ENCODE measurements around the gene KRT15. TPM values are rescaled to one million over a fixed set of nuclear protein-coding genes. Genes with fewer than 3 reads are reported as not detected.

KRT15 gene
- total and polyA plus RNA-seq, 9 of the 15 experiments (the other 6 are each of a cell fraction or from before 2014, with no cell fraction given): 0.28 to 4.4 (median 0.56) TPM

- TF ChIP-seq MEF2A (IDR thresholded peaks at IDR 0.05; ENCODE audit: control insufficient read depth, low read depth, low read length): no peak
- no peak for TF ChIP-seq MLX (CRISPR knock-in tag; conservative IDR thresholded peaks at IDR 0.05)
- peak; percentile 70; the same call in 1 of the 2 replicates for TF ChIP-seq MTA3 (IDR thresholded peaks at IDR 0.05; ENCODE audit: borderline replicate concordance)
- no peak for TF ChIP-seq ETV6 (IDR thresholded peaks at IDR 0.05; ENCODE audit: borderline replicate concordance in 1 of 2, low read depth in 2 of 2, low read length in 1 of 2)
- no peak for TF ChIP-seq ETV6 (CRISPR knock-in tag; IDR thresholded peaks at IDR 0.05; ENCODE audit: borderline replicate concordance)
- no peak for TF ChIP-seq GTF2B (IDR thresholded peaks at IDR 0.05; ENCODE audit: extremely low read depth, insufficient read length)
- peak; percentile 42 for TF ChIP-seq CHD4 (IDR thresholded peaks at IDR 0.05; ENCODE audit: insufficient read depth, insufficient replicate concordance, low read depth, low read length, poor library complexity, severe bottlenecking)
- peak; percentile 34 for TF ChIP-seq MAFG (tag; conservative IDR thresholded peaks at IDR 0.05)
- no peak for TF ChIP-seq SLC30A9 (CRISPR knock-in tag; IDR thresholded peaks at IDR 0.05)
- no peak for TF ChIP-seq ZNF584 (CRISPR knock-in tag; IDR thresholded peaks at IDR 0.05; ENCODE audit: low read depth)
- TF ChIP-seq BRCA1 (IDR thresholded peaks at IDR 0.05): no peak
- no peak for TF ChIP-seq BRCA1 (CRISPR knock-in tag; IDR thresholded peaks at IDR 0.05)
- TF ChIP-seq NR2C2 (CRISPR knock-in tag; IDR thresholded peaks at IDR 0.05): no peak
- no peak for TF ChIP-seq NR2C2 (tag; IDR thresholded peaks at IDR 0.05)
- TF ChIP-seq EP300 (IDR thresholded peaks at IDR 0.05; ENCODE audit: low read length): peak; percentile 89
- no peak for TF ChIP-seq FOXK2 (conservative IDR thresholded peaks at IDR 0.05 in 1 of 2, IDR thresholded peaks at IDR 0.05 in 1 of 2; ENCODE audit: low read depth in 2 of 2)
- TF ChIP-seq TCF15 (CRISPR knock-in tag; IDR thresholded peaks at IDR 0.05): no peak; the same call in 1 of the 2 replicates
- TF ChIP-seq EP400 (IDR thresholded peaks at IDR 0.05): peak; percentile 55
- no peak for TF ChIP-seq ATF1 (CRISPR knock-in tag; IDR thresholded peaks at IDR 0.05)
- peak; percentile 82 for TF ChIP-seq ATF1 (tag; IDR thresholded peaks at IDR 0.05)
- TF ChIP-seq STAT5A (IDR thresholded peaks at IDR 0.05; ENCODE audit: borderline replicate concordance, low read length): no peak
- peak; percentile 34; the same call in 1 of the 2 replicates for TF ChIP-seq CREB3L1 (IDR thresholded peaks at IDR 0.05; ENCODE audit: borderline replicate concordance, low read depth)
- no peak for TF ChIP-seq GABPB1 (CRISPR knock-in tag; IDR thresholded peaks at IDR 0.05)
- TF ChIP-seq ZNF764 (CRISPR knock-in tag; IDR thresholded peaks at IDR 0.05; ENCODE audit: low read depth): no peak
- peak; percentile 66 for TF ChIP-seq NCOR1 (IDR thresholded peaks at IDR 0.05)
These were observed 11.7 kb upstream of the KRT15 start (continued) for GRCh38 chr17:41530062-41531048.
